HCT116 (cell line): ENCODE measurements around the gene CHSY1. TPM values are rescaled to one million over a fixed set of nuclear protein-coding genes. Genes with fewer than 3 reads are reported as not detected.

Source experiments
- ATAC-seq: fragments of 200-7000 bp; cut with Tn5 transposase; 2 replicates; pipeline ENCODE4 v1.9.1; 2020; ENCODE audit warnings: mild to moderate bottlenecking, moderate library complexity
- BruUV-seq: library from RNA; stranded (reverse); fragments of 400-500 nt; replicated peaks from 2 replicates; lab custom pipeline; 2021; lab: Mats Ljungman, UMichigan
- CTCF ChIA-PET: fragments of 300-600 bp; sonication (Branson Sonifier 250); formaldehyde crosslinking; loops from one replicate; lab custom pipeline; 2021; ENCODE audit warnings: antibody characterized with exemption; lab: Charles Lee
- POLR2A ChIA-PET: fragments of 300-600, 350-600 bp; sonication (Branson Sonifier 250); formaldehyde crosslinking; loops from one replicate; lab custom pipeline; 2021; ENCODE audit warnings: antibody characterized with exemption; lab: Charles Lee
- RAD21 ChIA-PET, 2 experiments: fragments of 300-600 bp; sonication (Branson Sonifier 250); formaldehyde crosslinking; loops; one replicate each; lab custom pipeline; 2023; ENCODE audit warnings: low total read pairs in 2 of 2; ENCODE audit not compliant: uncharacterized antibody in 2 of 2, unreplicated experiment in 2 of 2, low non-redundant PET in 1 of 2; lab: Charles Lee
- DNase-seq: peaks from one replicate; pipeline ENCODE4 v3.0.0-alpha.2; 2010; ENCODE audit warnings: low read depth, low spot score
- H2AFZ ChIP-seq: fragments of 200-600 bp; shearing (Covaris generic), sonication (generic); 2 replicates; pipeline ENCODE4 v1.6.1; 2017; ENCODE audit warnings: low read depth, mixed run types, mixed read lengths, antibody characterized with exemption, low read length; ENCODE audit not compliant: poor library complexity, severe bottlenecking
- H3K27ac ChIP-seq: 2 replicates; pipeline ENCODE4 v1.5.1; 2012; ENCODE audit warnings: low read depth, low read length
- H3K27me3 ChIP-seq: fragments of 200-600 bp; sonication (generic); 2 replicates; pipeline ENCODE4 v1.6.1; 2016; ENCODE audit warnings: mixed run types, low read length, mixed read lengths; ENCODE audit not compliant: insufficient read depth
- H3K36me3 ChIP-seq, 2 experiments: fragments of 200-500 bp in 1 of 2; fragments of 200-600 bp in 1 of 2; sonication (Bioruptor generic) in 1 of 2; sonication (generic) in 1 of 2; 2 replicates each; pipeline versions ENCODE4 v1.5.1 to v1.6.1; 2014 to 2016; ENCODE audit warnings: low read length in 2 of 2, inconsistent platforms in 1 of 2, mixed read lengths in 1 of 2, mixed run types in 1 of 2; ENCODE audit not compliant: insufficient read depth in 2 of 2, control insufficient read depth in 1 of 2
- H3K4me1 ChIP-seq, 2 experiments: fragments of 200-600 bp in 1 of 2; sonication (generic) in 1 of 2; 2 replicates each; pipeline versions ENCODE4 v1.5.1 to v1.6.1; 2012 to 2017; ENCODE audit warnings: low read length in 2 of 2, inconsistent platforms in 1 of 2, mild to moderate bottlenecking in 1 of 2, mixed read lengths in 1 of 2, mixed run types in 1 of 2, moderate library complexity in 1 of 2; ENCODE audit not compliant: insufficient read depth in 2 of 2, control insufficient read depth in 1 of 2
- H3K4me2 ChIP-seq: fragments of 200-600 bp; sonication (generic); 2 replicates; pipeline ENCODE4 v1.6.1; 2017; ENCODE audit warnings: mixed run types, low read length, mixed read lengths
- H3K4me3 ChIP-seq, 2 experiments: fragments of 200-600 bp in 1 of 2; sonication (generic) in 1 of 2; replicated peaks in 1 of 2; 2 replicates each; pipeline ENCODE4 v1.5.1; 2011 to 2016; ENCODE audit warnings: low read length in 2 of 2, control low read depth in 1 of 2, low read depth in 1 of 2, mild to moderate bottlenecking in 1 of 2, mixed read lengths in 1 of 2, mixed run types in 1 of 2
- H3K79me2 ChIP-seq: fragments of 200-600 bp; sonication (generic); 2 replicates; pipeline ENCODE4 v1.6.1; 2017; ENCODE audit warnings: mild to moderate bottlenecking, mixed run types, low read length, moderate library complexity, mixed read lengths; ENCODE audit not compliant: insufficient read depth
- H3K9ac ChIP-seq: fragments of 200-600 bp; sonication (generic); 2 replicates; pipeline ENCODE4 v1.6.1; 2016; ENCODE audit warnings: low read length, mixed read lengths
- H3K9me2 ChIP-seq: fragments of 200-600 bp; sonication (generic), shearing (Covaris generic); 2 replicates; pipeline ENCODE4 v1.6.1; 2017; ENCODE audit warnings: mixed run types, mild to moderate bottlenecking, moderate library complexity; ENCODE audit not compliant: insufficient read depth
- H3K9me3 ChIP-seq, 2 experiments: fragments of 200-500 bp in 1 of 2; fragments of 200-600 bp in 1 of 2; sonication (Bioruptor generic) in 1 of 2; sonication (generic) in 1 of 2; 2 replicates each; pipeline ENCODE4 v1.6.1; 2014 to 2017; ENCODE audit warnings: low read length in 2 of 2, mixed read lengths in 2 of 2, inconsistent platforms in 1 of 2, low read depth in 1 of 2, mild to moderate bottlenecking in 1 of 2, mixed run types in 1 of 2, moderate library complexity in 1 of 2; ENCODE audit not compliant: control insufficient read depth in 1 of 2, insufficient read depth in 1 of 2
- H4K20me1 ChIP-seq: fragments of 200-600 bp; sonication (generic), shearing (Covaris generic); 2 replicates; pipeline ENCODE4 v1.6.1; 2017; ENCODE audit warnings: mixed run types, mild to moderate bottlenecking, moderate library complexity; ENCODE audit not compliant: insufficient read depth
- CBX3 ChIP-seq: IDR thresholded peaks from 2 replicates; pipeline ENCODE4 v1.6.1; 2012; ENCODE audit warnings: low read depth
- CEBPB ChIP-seq: IDR thresholded peaks from 2 replicates; pipeline ENCODE4 v1.6.1; 2012; ENCODE audit warnings: low read depth
- EZH2 ChIP-seq: fragments of 200-600 bp; sonication (generic); IDR thresholded peaks from 2 replicates; pipeline ENCODE4 v1.6.1; 2017; ENCODE audit warnings: antibody characterized with exemption, mixed run types
- EZH2phosphoT487 ChIP-seq: fragments of 200-600 bp; IDR thresholded peaks from 2 replicates; pipeline ENCODE4 v1.6.1; 2018; ENCODE audit warnings: antibody characterized with exemption, borderline replicate concordance
- JUND ChIP-seq: IDR thresholded peaks from 2 replicates; pipeline ENCODE4 v1.6.1; 2012
- POLR2A ChIP-seq: IDR thresholded peaks from 2 replicates; pipeline ENCODE4 v1.7.0; 2011; ENCODE audit warnings: borderline replicate concordance; ENCODE audit not compliant: insufficient read depth, insufficient read length; ENCODE audit errors: extremely low read depth
- POLR2AphosphoS5 ChIP-seq: IDR thresholded peaks from 2 replicates; pipeline ENCODE4 v1.6.1; 2011; ENCODE audit warnings: mild to moderate bottlenecking, low read depth, low read length, moderate library complexity
- RAD21 ChIP-seq: IDR thresholded peaks from 2 replicates; pipeline ENCODE4 v1.6.1; 2012; ENCODE audit warnings: low read depth, mild to moderate bottlenecking
- SRF ChIP-seq: IDR thresholded peaks from 2 replicates; pipeline ENCODE4 v1.6.1; 2012; ENCODE audit warnings: low read depth
- TCF7L2 ChIP-seq: IDR thresholded peaks from 2 replicates; pipeline ENCODE4 v1.7.0; 2011; ENCODE audit warnings: borderline replicate concordance, inconsistent platforms; ENCODE audit not compliant: insufficient read depth, insufficient read length; ENCODE audit errors: extremely low read depth
- YY1 ChIP-seq: IDR thresholded peaks from 2 replicates; pipeline ENCODE4 v1.6.1; 2011; ENCODE audit warnings: low read length, low read depth, moderate library complexity, mild to moderate bottlenecking; ENCODE audit not compliant: insufficient replicate concordance; ENCODE audit errors: extremely low read depth
- intact Hi-C: fragments of 100-400 bp; cut with micrococcal nuclease; formaldehyde crosslinking; loops from 2 replicates; pipeline ENCODE4 v1.10.0; 2022
- total RNA-seq: library from RNA; stranded (reverse); gene quantifications from one replicate; pipeline ENCODE4 v1.2.1, GENCODE V29; 2021; ENCODE audit not compliant: unreplicated experiment
- TF ChIP-seq, protein P1 (sequence below): IDR thresholded peaks from 2 replicates; pipeline ENCODE4 v1.6.1; 2011; ENCODE audit warnings: mild to moderate bottlenecking, low read length, moderate library complexity; ENCODE audit not compliant: insufficient replicate concordance; ENCODE audit errors: extremely low read depth
- TF ChIP-seq, protein P2 (sequence below): IDR thresholded peaks from 2 replicates; pipeline ENCODE4 v1.6.1; 2012
- TF ChIP-seq, protein P3 (sequence below): IDR thresholded peaks from 2 replicates; pipeline ENCODE4 v1.6.1; 2012

CHSY1 gene
- total RNA-seq, 1 experiment from 2014 or later = 25.4 TPM

GRCh38 chr15:101255051-101255395, 3.2 kb upstream of the CHSY1 start:
- no peak for DNase-seq
- intact Hi-C loops = loop anchor here (5.0 kb wide), 1 partner anchor 223 kb away; no protein-coding TSS in a partner anchor
- Histone ChIP-seq H3K4me2 (no peak overlapping the region), H3K27me3 (no peaks in the 10 kb centered on the region), H3K79me2 (peaks cover 11% of the 10 kb centered on the region), H3K27ac (no peak overlapping the region), H3K9me3 (no peaks in the 10 kb centered on the region), H3K4me1 (peaks cover 9 to 16% of the 10 kb centered on the region in 2 experiments), H2AFZ (no peak overlapping the region), H4K20me1 (peaks cover 1% of the 10 kb centered on the region; the same call in 1 of the 2 replicates), H3K9me2 (no peaks in the 10 kb centered on the region), H3K36me3 (no peaks in the 10 kb centered on the region), H3K4me3 (no peak overlapping the region), H3K9ac (no peak overlapping the region)
- no peak for ATAC-seq
- TF ChIP-seq, protein P1, sequence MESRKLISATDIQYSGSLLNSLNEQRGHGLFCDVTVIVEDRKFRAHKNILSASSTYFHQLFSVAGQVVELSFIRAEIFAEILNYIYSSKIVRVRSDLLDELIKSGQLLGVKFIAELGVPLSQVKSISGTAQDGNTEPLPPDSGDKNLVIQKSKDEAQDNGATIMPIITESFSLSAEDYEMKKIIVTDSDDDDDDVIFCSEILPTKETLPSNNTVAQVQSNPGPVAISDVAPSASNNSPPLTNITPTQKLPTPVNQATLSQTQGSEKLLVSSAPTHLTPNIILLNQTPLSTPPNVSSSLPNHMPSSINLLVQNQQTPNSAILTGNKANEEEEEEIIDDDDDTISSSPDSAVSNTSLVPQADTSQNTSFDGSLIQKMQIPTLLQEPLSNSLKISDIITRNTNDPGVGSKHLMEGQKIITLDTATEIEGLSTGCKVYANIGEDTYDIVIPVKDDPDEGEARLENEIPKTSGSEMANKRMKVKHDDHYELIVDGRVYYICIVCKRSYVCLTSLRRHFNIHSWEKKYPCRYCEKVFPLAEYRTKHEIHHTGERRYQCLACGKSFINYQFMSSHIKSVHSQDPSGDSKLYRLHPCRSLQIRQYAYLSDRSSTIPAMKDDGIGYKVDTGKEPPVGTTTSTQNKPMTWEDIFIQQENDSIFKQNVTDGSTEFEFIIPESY = no peak
- TF ChIP-seq TCF7L2 = no peak
- no peak for TF ChIP-seq SRF
- TF ChIP-seq POLR2AphosphoS5 = no peak
- TF ChIP-seq JUND = no peak
- BruUV-seq = no TSS peak
- CTCF ChIA-PET = no interaction called here
- POLR2A ChIA-PET = no interaction called here
- RAD21 ChIA-PET = no interaction called here

- Histone ChIP-seq H3K4me3 (no peak overlapping the region), H3K27ac (no peak overlapping the region), H3K9me3 (no peaks in the 10 kb centered on the region), H3K27me3 (no peaks in the 10 kb centered on the region), H3K79me2 (peaks cover 17% of the 10 kb centered on the region), H3K9me2 (no peaks in the 10 kb centered on the region), H4K20me1 (peaks cover 5% of the 10 kb centered on the region; the same call in 1 of the 2 replicates), H3K9ac (no peak overlapping the region), H2AFZ (no peak overlapping the region), H3K4me1 (peaks cover 13 to 21% of the 10 kb centered on the region in 2 experiments), H3K4me2 (no peak overlapping the region), H3K36me3 (no peaks in the 10 kb centered on the region)
- TF ChIP-seq RAD21 (no peak), YY1 (no peak), CEBPB (no peak), EZH2phosphoT487 (no peak), CBX3 (no peak), POLR2A (no peak), SRF (no peak), EZH2 (no peak)
- TF ChIP-seq, protein P1 = no peak
- TF ChIP-seq, protein P2, sequence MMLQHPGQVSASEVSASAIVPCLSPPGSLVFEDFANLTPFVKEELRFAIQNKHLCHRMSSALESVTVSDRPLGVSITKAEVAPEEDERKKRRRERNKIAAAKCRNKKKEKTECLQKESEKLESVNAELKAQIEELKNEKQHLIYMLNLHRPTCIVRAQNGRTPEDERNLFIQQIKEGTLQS = no peak
- TF ChIP-seq, protein P3, sequence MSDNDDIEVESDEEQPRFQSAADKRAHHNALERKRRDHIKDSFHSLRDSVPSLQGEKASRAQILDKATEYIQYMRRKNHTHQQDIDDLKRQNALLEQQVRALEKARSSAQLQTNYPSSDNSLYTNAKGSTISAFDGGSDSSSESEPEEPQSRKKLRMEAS = no peak
- CTCF ChIA-PET = no interaction called here
- RAD21 ChIA-PET = no interaction called here
- DNase-seq (no peak), ATAC-seq (no peak)
- BruUV-seq = no TSS peak
- intact Hi-C loops = loop anchor here (5.0 kb wide), 2 partner anchors 222 to 337 kb away; partner anchors contain the start of gene LRRK1
- POLR2A ChIA-PET = no interaction called here
These were observed 2.6 kb upstream of the CHSY1 start for GRCh38 chr15:101254157-101255050.
